GM21360 (cell line): ENCODE data around the gene KLF17.
"Not testable (repeated sequence)": the region's sequence is repeated elsewhere in the genome, so short reads cannot be mapped to it uniquely, and the experiment has no call there.

Experiments used
- ATAC-seq: cut with Tn5 transposase; IDR thresholded peaks from one replicate; pipeline ENCODE4 v1.9.1; 2021; ENCODE audit warnings: mild to moderate bottlenecking, moderate library complexity; ENCODE audit not compliant: unreplicated experiment

The KLF17 gene

DNA sequence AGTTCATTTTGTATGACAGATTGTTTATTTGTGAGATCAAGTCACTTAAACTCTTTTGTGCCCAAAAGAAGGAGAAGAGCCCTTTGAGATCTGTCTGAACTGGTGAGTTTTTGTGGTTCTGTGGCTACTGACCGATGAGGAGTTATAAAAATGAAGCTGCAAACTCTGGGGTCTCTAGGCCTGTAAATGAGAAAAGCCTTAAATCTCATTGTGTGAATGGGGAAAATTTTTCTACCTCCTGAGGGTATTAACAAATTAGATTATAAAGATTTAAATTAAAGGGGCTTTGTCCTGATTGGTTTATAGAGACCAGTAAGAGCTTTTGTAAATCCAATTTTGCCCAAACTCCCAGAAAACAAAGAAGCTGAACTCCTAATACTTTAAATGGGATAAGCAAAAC lies 9.7 kb upstream of the KLF17 start:
- ATAC-seq = no peak

DNA sequence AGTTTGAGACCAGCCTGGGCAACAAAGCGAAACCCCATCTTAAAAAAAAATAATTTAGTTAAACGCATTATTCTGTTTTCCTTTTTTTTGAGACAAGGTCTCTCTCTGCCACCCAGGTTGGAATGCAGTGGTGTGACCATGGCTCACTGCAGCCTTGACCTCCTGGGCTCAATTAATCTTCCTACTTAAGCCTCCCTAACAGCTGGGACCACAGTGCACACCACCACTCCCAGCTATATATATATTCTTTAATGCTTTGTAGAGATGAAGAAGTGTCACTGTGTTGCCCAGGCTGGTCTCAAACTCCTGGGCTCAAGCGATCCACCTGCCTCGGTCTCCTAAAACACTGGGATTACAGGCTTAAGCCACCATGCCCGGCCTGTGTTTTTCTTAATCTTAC lies 7.7 kb upstream of the KLF17 start:
- no peak for ATAC-seq

DNA sequence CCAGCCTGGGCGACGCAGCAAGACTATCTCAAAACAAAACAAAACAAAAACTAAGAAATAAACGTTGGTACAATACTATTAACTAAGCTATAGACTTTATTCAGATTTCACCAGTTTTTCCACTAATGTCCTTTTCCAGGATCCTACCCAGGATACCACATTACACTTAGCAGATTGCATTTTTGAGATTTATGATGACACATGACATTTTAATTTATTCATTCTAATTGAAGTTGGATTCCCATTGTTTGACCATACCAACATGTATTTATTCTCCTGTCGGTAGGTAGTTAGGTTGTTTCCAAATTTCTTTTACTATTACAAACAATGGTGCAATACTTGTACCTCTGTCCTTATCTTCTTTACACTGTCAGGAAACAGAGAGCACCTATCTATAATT lies 6.8 kb upstream of the KLF17 start:
- ATAC-seq = no peak

GRCh38 chr1:44112486-44112885 lies 6.1 kb upstream of the KLF17 start:
- ATAC-seq = no peak

- ATAC-seq = no peak
These were observed 5.5 kb upstream of the KLF17 start for GRCh38 chr1:44113095-44113609.

GRCh38 chr1:44114098-44114497 lies 4.5 kb upstream of the KLF17 start:
- ATAC-seq = no peak

DNA sequence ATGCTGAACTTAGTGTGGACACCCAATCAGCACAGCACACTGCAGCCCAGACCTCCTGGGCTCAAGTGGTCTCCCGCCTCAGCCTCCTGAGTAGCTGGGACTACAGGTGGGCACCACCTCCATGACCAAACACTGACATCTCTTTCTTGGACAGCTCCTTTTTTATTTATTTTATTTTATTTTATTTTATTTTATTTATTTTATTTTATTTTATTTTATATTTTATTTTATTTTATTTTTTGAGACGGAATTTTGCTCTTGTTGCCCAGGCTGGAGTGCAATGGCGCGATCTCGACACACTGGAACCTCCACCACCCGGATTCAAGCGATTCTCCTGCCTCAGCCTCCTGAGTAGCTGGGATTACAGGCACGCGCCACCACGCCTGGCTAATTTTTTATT lies 1.3 kb upstream of the KLF17 start:
- ATAC-seq = not testable (repeated sequence)

DNA sequence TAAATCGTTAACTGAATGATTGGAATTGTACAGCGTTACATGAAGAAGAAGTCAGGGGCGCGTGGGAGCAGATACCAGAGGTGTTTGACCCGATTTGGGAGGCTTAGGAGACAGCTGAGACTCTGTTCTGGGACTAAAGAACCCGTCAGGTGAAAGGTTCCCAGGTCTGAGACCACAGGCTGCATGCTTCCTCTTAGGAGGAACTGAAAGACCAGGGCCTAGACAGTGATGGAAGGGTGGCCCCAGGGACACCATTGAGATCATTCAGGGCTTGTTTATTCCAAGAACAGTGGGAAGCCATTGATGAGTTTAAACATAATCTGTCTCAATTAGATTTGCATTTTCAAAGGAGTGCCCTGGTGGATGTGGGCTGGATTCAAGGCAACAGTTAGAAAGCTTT lies 904 bp downstream of the KLF17 start:
- ATAC-seq = no peak

- ATAC-seq = no peak
These were observed 1.9 kb downstream of the KLF17 start for GRCh38 chr1:44120398-44120949.

- no peak for ATAC-seq
These were observed 11.2 kb downstream of the KLF17 start for GRCh38 chr1:44129616-44130500.

DNA sequence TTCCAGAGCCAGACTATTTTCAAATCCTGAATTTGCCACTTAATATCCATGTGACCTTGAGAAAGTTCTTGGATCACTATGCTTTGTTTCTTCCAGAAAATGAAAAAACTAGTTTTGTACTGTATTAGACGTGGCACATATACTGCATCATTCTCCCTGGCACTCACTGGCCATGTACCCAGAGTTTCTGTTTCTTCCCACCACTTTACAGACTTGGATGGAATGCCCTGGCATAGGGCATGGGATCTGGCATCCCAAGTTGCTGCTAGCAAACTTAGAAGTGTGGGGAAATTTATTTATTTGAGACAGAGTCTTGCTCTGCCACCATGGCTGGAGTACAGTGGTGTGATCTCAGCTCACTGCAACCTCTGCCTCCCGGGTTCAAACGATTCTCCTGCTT lies 12.8 kb downstream of the KLF17 start:
- ATAC-seq = no peak

DNA sequence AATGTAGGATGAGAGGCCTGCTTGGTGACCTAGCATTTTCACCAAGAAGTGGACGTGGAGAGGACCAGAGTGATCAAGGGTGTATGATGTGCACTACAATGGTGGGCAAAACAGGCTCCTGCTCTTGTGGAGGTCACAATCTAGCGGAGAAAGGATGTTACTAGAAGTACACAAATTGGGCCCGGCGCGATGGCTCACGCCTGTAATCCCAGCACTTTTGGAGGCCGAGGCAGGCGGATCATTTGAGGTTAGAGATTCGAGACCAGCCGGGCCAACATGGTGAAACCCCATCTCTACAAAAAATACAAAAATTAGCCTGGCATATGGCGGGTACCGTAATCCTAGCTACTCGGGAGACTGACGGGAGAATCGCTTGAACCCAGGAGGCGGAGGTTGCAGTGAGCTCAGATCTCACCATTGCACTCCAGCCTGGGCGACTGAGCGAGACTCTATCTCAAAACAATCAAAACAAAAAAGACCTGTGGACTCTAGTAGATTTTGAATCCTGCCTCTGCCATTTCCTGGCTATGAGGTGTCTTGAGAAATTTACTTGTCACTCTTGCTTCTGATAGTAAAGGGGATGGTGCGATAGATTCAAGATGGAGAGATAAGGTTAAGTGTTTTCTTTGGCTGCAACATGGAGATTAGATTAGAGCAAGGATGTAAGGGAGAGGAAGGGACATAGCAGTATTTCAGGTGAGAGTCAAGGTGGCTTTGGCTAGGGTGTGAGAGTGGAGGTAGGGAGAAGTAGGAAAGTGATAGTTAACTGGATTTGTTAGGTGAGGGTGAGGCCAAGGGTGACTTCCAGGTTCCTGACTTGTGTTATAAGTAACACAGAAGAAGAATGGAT lies 15.7 kb downstream of the KLF17 start:
- no peak for ATAC-seq

- ATAC-seq = no peak
These were observed 17.3 kb downstream of the KLF17 start for GRCh38 chr1:44135886-44136285.

GRCh38 chr1:44138239-44138638 lies 19.6 kb downstream of the KLF17 start:
- no peak for ATAC-seq

DNA sequence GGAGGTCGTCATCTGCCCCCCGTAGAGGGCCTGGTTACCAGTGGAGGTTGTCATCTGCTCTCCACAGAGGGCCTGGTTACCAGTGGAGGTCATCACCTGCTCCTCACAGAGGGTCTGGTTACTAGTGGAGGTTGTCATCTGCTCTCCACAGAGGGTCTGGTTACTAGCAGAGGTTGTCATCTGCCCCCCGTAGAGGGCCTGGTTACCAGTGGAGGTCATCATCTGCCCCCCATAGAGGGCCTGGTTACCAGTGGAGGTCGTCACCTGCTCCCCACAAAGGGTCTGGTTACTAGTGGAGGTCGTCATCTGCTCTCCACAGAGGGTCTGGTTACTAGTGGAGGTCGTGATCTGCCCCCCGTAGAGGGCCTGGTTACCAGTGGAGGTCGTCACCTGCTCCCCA lies 20.9 kb downstream of the KLF17 start:
- not testable (repeated sequence) for ATAC-seq

- ATAC-seq = no peak
These were observed 22.9 kb downstream of the KLF17 start, which contains the start of gene KLF18 for GRCh38 chr1:44141531-44141930. TSS of gene KLF18 (minus strand) at chr1:44141631. CDS start at chr1:44141631, 0 bp downstream.

GRCh38 chr1:44144962-44145756 lies 26.5 kb downstream of the KLF17 start:
- ATAC-seq = no peak

DNA sequence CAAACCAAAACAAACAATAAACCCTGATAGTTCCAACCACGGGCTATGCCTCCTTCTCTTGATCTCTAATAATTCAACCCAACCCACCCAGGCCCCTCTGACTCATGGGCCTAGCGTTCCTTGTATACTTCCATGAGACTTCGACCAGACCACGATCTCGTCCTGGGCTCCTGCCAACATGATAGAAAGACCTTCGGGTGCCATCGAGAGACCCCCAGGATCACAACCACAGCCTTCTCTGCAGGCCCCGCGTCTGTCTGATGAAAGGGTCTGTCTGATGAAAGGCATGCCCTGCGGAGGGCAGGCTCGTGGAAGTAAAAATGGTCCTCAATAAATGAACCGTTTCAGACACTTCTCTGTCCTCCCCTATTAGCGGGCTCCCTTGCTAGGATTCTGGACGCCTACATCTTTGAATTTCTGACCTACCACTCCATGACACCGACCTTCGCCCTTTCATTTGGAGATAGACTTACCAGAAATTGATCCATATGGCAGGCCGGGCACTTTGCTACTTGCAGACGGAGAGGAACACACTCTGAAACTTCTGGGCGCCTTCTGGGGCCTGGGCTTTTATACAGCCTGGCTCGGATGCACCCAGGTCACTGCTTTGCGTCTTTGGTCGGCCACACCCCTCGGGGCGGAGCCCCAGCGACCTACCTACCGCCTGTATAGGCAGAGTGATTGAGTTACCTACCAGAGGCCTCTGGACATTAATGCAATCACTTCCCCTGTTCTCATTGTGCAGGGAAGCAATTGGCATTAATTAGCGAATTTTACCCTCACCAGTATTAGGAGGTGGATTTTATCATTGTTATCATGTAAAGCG lies 28.1 kb downstream of the KLF17 start:
- no peak for ATAC-seq

DNA sequence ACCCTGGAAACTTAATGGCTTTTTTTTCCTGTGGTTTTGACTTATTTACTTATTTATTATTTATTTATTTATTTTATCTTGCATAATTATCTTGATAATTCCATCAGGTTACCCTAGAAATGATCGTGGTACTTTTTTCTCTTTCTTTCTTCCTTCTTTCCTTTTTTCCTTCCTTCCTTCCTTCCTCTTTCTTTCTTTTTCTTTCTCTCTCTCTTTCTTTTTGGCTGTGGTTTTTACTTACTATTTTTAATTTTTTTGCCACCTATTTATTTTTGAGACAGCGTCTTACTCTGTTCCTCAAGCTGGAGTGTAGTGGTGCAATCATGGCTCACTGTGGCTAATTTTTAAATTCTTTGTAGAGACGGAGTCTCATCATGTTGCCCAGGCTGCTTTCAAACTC lies 29.0 kb downstream of the KLF17 start:
- ATAC-seq = no peak

DNA sequence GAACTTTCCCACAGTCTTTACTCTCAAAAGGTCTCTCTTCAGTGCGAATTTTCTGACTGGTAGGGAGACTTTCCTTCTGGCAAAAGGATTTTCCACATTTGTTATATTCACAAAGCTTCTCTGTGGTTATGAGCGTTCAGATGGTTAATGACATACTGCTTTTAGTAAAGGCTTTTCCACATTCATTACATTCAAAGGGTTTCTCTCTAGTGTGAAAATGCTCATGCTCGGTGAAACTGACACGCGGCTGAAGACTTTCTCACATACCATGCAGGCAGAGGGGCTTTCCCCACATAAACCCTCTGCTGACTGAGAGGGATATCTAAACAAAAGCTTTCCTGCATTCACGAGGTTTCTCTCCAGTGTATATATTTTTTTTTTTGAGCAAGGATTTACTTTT lies 32.7 kb downstream of the KLF17 start:
- ATAC-seq = no peak
